ENCODE data around the gene SETX. TPM values are rescaled to one million over a fixed set of nuclear protein-coding genes. Genes with fewer than 3 reads are reported as not detected.
"Not testable (repeated sequence)": the region's sequence is repeated elsewhere in the genome, so short reads cannot be mapped to it uniquely, and the experiment has no call there.

Gene SETX
- total RNA-seq, 1 donor from 2014 or later, result 59.3 TPM

- Histone ChIP-seq H3K27me3 (ENCODE audit: low read depth) (no peaks in the 10 kb centered on the region), H3K4me3 (no peak overlapping the region), H3K27ac (no peak overlapping the region), H3K36me3 (peaks cover 98% of the 10 kb centered on the region), H3K9me3 (no peaks in the 10 kb centered on the region), H3K4me1 (no peaks in the 10 kb centered on the region)
- no peak for DNase-seq
- intact Hi-C loops (cut with DNase I), result no loop called here
- TF ChIP-seq, protein P1, sequence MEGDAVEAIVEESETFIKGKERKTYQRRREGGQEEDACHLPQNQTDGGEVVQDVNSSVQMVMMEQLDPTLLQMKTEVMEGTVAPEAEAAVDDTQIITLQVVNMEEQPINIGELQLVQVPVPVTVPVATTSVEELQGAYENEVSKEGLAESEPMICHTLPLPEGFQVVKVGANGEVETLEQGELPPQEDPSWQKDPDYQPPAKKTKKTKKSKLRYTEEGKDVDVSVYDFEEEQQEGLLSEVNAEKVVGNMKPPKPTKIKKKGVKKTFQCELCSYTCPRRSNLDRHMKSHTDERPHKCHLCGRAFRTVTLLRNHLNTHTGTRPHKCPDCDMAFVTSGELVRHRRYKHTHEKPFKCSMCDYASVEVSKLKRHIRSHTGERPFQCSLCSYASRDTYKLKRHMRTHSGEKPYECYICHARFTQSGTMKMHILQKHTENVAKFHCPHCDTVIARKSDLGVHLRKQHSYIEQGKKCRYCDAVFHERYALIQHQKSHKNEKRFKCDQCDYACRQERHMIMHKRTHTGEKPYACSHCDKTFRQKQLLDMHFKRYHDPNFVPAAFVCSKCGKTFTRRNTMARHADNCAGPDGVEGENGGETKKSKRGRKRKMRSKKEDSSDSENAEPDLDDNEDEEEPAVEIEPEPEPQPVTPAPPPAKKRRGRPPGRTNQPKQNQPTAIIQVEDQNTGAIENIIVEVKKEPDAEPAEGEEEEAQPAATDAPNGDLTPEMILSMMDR (IDR thresholded peaks at IDR 0.05), result no peak
- ATAC-seq, result no peak
Observed at GRCh38 chr9:132390966-132391365, 36.2 kb upstream of the SETX start.

GRCh38 chr9:132387133-132387532 is 32.3 kb upstream of the SETX start:
- H3K27ac ChIP-seq, result no peak overlapping the region
- intact Hi-C loops (cut with DNase I), result no loop called here
- no peaks in the 10 kb centered on the region for H3K9me3 ChIP-seq
- DNase-seq, result no peak
- TF ChIP-seq, protein P1 (IDR thresholded peaks at IDR 0.05), result no peak
- H3K4me3 ChIP-seq, result no peak overlapping the region
- peaks cover 94% of the 10 kb centered on the region for H3K36me3 ChIP-seq
- ATAC-seq, result no peak
- H3K4me1 ChIP-seq, result peaks cover 12% of the 10 kb centered on the region
- no peaks in the 10 kb centered on the region for H3K27me3 ChIP-seq (ENCODE audit: low read depth)

DNA sequence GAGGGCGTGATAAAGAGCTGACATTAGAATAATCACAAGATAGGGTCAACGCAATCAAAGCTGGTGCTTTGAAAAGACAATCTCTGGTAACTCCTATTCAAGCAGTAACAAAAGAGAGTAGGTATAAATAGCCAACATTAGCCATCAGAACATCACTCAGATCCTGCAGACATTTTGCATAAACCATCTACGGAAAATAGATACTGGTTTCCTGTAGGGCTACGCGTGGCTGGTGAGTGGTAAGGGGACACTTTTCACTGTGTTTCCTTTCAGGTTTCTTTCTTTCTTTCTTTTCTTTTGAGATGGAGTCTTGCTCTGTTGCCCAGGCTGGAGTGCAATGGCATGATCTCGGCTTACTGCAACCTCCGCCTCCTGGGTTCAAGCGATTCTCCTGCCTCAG is 29.6 kb upstream of the SETX start:
- no peak for DNase-seq
- TF ChIP-seq, protein P1 (IDR thresholded peaks at IDR 0.05), result no peak
- Histone ChIP-seq H3K4me1 (peaks cover 13% of the 10 kb centered on the region), H3K27me3 (ENCODE audit: low read depth) (no peaks in the 10 kb centered on the region), H3K36me3 (peaks cover 88% of the 10 kb centered on the region), H3K4me3 (no peak overlapping the region), H3K27ac (no peak overlapping the region), H3K9me3 (no peaks in the 10 kb centered on the region)
- intact Hi-C loops (cut with DNase I), result no loop called here
- no peak for ATAC-seq

DNA sequence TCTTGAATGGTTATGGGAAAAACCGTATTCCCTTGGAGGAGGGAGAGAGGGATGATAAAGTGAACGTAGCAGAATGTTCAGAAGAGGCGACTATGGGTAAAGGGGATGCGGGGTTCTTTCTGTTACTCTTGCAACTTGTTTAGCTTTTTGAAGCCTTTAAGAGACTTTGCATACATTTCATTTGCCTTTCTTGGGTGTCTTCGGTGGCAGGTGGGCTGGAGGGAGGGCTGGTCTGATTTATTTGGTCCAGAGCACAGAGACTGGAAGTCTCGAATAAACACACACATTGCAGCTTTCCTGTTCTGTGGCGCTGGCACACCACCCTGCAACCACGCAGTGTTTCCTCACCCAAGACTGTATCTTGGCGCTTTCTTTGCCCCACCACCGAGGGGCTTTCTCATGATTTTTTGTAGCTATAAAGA is 28.7 kb upstream of the SETX start:
- no peaks in the 10 kb centered on the region for H3K9me3 ChIP-seq

DNA sequence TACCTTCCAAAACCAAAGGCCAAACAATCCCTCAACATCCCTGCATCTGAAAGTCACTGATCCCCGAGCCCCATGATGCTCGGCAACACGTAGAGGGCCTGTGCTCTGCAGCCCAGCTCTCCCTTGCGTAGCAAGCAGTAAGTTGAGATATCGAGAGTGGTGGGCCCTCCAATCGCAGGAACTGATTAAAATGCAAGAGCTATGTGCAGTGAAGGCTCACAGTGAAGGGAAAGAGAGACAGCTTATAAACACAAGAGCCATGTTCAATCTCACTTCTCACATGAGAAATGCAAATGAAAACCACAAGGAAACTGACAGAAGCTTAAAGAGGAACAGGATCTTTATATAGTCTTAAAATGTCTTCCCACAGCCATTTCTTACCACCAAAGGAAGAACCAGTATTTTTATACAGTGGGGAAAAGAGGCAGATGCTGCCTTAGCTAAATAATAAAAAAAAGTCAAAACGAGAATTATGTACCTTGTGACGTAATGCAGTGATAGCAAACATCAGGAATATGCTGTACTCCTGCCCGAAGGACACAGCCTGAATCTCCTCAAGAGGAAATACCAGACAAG is 27.3 kb upstream of the SETX start:
- DNase-seq, result no peak
- Histone ChIP-seq H3K27ac (peak overlapping the region; percentile 31), H3K36me3 (peaks cover 73% of the 10 kb centered on the region), H3K4me1 (peaks cover 13% of the 10 kb centered on the region), H3K4me3 (no peak overlapping the region), H3K9me3 (no peaks in the 10 kb centered on the region), H3K27me3 (ENCODE audit: low read depth) (no peaks in the 10 kb centered on the region)
- TF ChIP-seq, protein P1 (IDR thresholded peaks at IDR 0.05), result no peak
- ATAC-seq, result no peak
- intact Hi-C loops (cut with DNase I), result no loop called here

More for the DNA sequence above, 28.7 kb upstream of the SETX start:
- TF ChIP-seq, protein P1 (IDR thresholded peaks at IDR 0.05), result no peak
- DNase-seq, result no peak
- ATAC-seq, result no peak
- H3K4me3 ChIP-seq, result no peak overlapping the region
- H3K36me3 ChIP-seq, result peaks cover 88% of the 10 kb centered on the region
- peak overlapping the region; percentile 18 for H3K27ac ChIP-seq
- H3K4me1 ChIP-seq, result peaks cover 13% of the 10 kb centered on the region
- intact Hi-C loops (cut with DNase I), result no loop called here
- no peaks in the 10 kb centered on the region for H3K27me3 ChIP-seq (ENCODE audit: low read depth)

GRCh38 chr9:132378416-132378815 is 23.6 kb upstream of the SETX start:
- H3K27ac ChIP-seq; DNase-seq; H3K9me3 ChIP-seq; intact Hi-C loops (cut with DNase I); ATAC-seq; H3K4me3 ChIP-seq; H3K27me3 ChIP-seq (ENCODE audit: low read depth): not testable (repeated sequence)
- Histone ChIP-seq H3K36me3 (peaks cover 58% of the 10 kb centered on the region), H3K4me1 (peaks cover 15% of the 10 kb centered on the region)

DNA sequence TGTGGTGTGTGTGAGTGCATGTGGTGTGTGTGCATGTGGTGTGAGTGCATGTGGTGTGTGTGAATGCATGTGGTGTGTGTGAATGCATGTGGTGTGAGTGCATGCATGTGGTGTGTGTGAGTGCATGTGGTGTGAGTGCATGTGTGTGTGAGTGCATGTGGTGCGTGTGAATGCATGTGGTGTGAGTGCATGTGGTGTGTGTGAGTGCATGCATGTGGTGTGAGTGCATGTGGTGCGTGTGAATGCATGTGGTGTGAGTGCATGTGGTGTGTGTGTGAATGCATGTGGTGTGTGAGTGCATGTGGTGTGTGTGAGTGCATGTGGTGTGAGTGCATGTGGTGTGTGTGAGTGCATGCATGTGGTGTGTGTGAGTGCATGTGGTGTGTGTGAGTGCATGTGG is 23.0 kb upstream of the SETX start:
- intact Hi-C loops (cut with DNase I); H3K27me3 ChIP-seq (ENCODE audit: low read depth); DNase-seq: not testable (repeated sequence)

More for the DNA sequence above, 23.0 kb upstream of the SETX start:
- H3K27ac ChIP-seq, ATAC-seq, H3K9me3 ChIP-seq, H3K4me3 ChIP-seq: not testable (repeated sequence)
- H3K4me1 ChIP-seq, result peaks cover 15% of the 10 kb centered on the region
- peaks cover 55% of the 10 kb centered on the region for H3K36me3 ChIP-seq

Measured in lower lobe of right lung (tissue), 2 donors.